HS-5 (cell line): Measurements from ENCODE around the gene C2CD4D.

Experiments used
- DNase-seq: peaks from one replicate; pipeline ENCODE4 v3.0.0-alpha.2; 2012; ENCODE audit warnings: low read depth

The C2CD4D gene

DNA sequence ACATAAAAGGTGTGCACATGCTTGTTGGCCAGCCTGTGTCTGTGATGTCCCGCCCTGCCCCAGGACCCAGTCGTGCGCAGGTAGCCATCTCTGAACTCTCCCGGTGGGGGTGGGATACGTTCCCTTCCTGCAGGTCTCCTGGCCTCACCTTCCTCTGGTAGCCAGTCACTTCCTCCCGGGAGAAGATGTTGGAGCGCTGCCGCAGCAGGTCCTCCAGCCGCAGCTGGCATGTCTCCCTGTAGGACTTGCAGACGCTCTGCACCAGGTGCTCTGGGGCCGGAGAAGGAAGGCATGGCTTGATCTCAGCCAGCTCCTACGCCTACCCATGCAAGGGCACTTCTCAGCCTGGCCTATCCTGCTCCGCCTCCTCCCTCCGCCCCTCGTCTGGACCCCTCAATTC is 25.2 kb downstream of the C2CD4D start:
- DNase-seq: no peak

- DNase-seq: no peak
Observed at GRCh38 chr1:151813271-151813977, 26.2 kb downstream of the C2CD4D start.

- no peak for DNase-seq
Observed at GRCh38 chr1:151811181-151811580, 28.4 kb downstream of the C2CD4D start.

GRCh38 chr1:151809985-151810556 is 29.5 kb downstream of the C2CD4D start:
- DNase-seq: no peak

DNA sequence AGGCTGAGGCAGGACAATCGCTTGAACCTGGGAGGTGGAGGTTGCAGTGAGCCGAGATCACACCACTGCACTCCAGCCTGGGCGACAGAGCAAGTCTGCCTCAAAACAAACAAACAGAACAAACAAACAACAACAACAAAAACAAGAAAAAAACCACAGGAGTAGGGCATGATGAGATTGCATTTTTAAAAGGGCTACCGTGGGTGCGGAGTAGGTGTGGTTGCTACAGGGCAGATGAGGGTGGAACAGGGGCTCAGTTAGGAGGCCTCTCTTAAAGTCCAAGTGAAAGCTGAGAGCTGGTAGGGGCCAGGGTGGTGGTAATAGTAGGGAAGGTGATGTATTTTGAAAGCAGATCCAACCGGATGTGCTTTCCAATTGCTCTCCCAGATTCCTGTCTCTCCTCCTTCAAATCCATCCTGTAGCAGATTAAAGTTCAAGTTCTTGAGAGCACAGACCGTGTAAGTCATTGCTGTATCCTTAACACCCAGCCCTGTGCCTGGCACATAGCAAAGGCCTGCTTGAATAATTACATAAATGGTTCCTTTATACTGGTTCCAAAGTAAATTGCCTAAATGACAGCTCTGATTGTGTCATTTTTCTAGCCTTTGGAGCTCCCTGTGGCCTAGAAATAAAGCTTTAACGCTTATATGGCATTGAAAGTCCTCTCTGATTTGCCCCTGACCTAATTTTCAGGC is 30.2 kb downstream of the C2CD4D start:
- DNase-seq: no peak

DNA sequence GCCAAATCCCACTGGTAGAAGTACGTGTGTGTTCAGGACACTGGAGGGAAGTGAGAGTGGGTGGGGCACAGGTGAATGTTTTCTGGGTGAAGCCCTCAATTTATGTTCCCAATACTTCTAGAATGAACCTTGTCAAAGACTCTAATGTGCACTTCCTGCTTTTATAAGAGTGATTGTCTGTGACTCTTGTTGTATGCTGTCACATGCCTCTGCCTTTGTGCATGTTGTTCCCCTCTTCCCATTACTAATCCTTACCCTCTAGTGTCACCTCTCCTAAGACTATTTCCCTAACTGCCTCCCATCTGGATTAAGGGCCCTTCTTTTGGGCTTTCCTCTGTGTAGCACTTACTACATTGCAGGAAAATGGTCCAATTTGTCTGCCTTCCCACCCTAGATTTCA is 31.9 kb downstream of the C2CD4D start:
- no peak for DNase-seq

DNA sequence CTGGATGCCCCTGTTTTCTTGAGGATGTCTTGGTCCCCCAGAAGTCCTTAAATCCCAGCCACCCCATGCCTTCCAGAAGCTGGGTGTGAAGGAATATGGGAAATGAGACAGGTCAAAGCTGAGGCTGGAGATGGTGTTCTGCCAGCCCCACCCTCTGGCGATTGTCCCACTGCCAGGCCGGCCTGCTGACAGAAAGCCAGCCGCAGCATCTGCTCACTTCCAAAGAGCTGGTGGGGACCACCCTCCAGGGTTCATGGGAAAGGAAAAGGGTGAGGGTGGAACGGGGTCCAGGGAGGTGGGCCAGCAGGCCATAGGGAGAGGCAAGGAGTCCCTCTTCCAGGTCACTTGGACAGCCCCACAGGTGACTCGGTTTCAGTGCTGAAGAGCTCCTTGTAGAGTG is 32.5 kb downstream of the C2CD4D start:
- no peak for DNase-seq

DNA sequence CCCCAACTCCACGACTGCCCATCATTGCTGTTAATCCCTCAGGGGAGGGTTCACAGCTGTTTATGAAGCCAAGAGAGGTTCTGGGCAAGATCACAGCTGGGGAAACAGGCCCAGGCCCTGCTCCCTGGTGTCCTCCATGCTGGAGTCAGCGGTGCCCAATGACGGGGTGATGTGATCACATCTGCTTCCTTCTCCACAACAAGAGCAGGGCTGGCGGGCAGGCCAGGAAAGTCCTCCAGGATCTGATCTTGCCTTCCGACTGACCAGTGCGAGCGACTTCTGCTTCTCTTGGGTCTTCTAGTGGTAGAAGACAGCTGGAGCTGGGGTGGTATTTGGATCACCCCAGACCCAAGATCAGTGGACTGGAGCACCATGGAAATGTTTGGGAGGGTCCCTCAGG is 33.5 kb downstream of the C2CD4D start:
- no peak for DNase-seq

- DNase-seq: no peak
Observed at GRCh38 chr1:151805066-151805820, 34.4 kb downstream of the C2CD4D start, which contains the start of gene LINGO4. LINGO4 (minus strand) TSS chr1:151805419; CDS start chr1:151802704, 2,715 bp downstream.

DNA sequence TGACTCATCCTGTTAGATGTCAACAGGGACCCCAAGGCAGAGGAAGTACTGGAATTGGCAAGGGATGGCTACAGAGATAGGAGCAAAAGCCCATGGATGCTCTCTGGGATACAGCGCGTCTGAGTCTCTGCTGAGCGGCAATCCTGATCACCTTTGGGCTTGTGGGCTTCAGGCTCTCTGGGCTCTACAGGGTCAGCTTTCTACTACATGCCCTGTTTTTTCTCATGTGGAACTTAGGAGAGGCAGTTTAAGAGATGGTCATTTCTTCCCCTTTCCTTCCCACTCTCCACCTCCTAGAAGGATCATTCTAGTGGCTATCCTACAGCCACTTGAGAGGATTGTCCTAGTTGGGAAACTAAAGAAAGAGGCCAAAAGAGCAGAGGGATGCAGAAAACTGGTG is 35.7 kb downstream of the C2CD4D start:
- DNase-seq: no peak

- no peak for DNase-seq
Observed at GRCh38 chr1:151803164-151803563, 36.5 kb downstream of the C2CD4D start.

GRCh38 chr1:151802372-151802771 is 37.2 kb downstream of the C2CD4D start:
- no peak for DNase-seq

DNA sequence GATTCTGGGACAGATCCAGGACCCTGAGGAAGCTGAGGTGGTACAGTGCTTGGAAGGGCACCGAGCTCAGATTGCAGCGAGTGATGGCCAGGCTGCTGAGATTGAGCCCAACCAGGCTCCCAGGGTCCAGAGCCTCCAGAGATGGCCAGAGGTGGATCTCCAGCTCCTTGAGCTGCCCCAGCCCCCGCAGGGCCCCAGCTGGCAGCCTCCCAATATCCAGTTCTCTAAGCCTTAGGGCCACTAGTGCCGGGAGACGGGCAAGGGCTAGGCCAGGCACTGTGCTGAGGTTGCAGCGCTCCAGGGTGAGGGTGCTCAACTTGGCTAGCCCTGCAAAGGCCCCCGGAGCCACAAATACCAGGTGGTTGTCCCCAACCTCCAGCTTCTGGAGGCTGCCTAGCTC is 37.8 kb downstream of the C2CD4D start:
- DNase-seq: no peak

GRCh38 chr1:151801310-151801820 is 38.3 kb downstream of the C2CD4D start:
- DNase-seq: no peak

DNA sequence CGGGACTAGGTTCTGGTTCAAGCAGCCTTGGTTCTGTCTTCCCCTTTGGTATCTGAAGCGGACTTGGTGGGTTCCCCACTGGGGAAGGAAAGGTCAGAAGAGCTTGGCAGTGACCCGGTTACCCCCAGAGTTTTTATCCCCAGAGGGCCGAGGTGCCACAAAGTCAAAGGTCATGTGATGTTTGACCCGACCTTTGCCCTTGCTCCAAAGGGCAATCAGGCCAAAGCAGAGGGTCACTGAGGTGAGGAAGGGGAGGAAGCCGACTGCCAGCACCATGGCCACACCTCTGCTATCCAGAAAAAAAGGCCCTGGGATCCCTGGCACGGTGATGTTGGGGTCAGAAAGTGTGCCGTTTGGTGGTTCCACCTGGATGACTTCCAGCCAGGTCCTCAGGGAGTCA is 38.8 kb downstream of the C2CD4D start:
- DNase-seq: no peak

DNA sequence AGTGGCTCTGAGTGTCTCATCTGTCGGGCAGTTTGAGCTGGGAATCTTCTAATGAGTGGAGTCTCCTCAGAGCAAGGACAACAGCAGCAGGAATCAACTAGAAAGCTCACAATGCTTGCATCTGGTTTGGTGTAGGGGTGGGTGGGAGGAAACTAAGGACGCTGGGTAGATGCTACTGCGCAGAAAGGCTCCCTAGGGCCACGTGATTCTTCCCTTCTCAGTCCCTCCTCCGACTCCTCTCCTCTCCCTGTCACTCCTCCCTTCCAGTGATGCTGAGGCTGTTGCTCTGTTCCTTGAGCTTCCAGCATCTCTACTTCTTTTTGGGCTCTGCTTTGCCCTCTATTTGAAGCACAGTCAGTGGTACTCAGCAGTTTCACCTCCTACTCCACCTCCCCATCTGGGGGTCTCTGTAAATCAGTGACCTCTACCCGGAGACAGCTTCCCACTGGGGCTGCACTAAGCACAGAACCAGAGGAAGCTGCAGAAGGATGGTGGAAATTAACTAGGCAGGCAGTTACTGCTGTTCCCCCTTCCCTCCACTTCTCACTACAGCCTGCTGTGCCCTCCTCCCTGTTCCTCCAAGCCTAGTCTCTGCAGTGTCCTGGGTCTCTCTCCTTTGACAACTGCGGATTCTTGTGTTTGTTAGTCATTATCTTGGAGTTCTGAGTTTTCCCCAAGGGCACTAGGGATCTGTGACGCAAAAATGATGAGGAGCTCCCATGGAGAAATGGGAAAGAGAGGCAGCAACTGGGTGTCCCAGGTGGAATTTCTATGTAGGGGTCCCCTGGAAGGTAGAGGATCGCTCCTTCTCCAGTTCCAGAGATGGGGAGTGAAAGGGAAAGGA is 40.2 kb downstream of the C2CD4D start:
- no peak for DNase-seq

GRCh38 chr1:151798571-151798970 is 41.0 kb downstream of the C2CD4D start:
- DNase-seq: no peak

DNA sequence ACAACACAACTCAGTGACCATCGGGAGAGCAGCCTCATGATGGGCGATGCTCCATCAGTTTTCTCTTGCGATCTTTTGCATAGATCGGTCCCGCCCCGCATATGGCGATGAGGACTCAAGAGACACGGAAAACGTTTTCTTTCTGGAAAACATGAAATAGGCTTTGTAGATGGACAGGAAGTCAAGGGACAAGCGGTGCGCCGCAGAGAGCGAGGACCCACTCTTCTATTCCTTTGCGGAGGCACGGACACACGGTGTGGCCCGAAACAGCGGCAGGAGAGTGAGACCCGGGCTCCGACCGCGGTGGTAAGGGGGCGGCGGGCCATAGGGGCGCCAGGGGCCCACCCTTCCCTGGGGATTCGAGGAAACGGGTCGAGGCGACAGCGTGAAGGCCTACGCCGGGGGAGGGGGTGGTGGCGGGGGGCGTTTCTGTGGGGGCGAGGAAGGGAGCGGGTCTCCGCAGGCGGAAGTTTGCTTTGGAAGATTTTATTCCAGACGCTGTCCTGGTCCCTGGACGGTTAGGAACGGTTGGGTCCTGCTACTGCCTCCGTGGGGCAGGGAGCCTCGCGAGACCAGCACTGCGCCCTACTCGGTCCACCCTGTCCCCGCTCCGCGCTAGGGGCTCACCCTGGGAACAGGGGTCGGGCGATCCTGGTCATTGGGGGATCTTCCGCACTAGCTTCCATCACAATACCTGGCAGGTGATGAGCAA is 48.5 kb downstream of the C2CD4D start:
- DNase-seq: no peak

DNA sequence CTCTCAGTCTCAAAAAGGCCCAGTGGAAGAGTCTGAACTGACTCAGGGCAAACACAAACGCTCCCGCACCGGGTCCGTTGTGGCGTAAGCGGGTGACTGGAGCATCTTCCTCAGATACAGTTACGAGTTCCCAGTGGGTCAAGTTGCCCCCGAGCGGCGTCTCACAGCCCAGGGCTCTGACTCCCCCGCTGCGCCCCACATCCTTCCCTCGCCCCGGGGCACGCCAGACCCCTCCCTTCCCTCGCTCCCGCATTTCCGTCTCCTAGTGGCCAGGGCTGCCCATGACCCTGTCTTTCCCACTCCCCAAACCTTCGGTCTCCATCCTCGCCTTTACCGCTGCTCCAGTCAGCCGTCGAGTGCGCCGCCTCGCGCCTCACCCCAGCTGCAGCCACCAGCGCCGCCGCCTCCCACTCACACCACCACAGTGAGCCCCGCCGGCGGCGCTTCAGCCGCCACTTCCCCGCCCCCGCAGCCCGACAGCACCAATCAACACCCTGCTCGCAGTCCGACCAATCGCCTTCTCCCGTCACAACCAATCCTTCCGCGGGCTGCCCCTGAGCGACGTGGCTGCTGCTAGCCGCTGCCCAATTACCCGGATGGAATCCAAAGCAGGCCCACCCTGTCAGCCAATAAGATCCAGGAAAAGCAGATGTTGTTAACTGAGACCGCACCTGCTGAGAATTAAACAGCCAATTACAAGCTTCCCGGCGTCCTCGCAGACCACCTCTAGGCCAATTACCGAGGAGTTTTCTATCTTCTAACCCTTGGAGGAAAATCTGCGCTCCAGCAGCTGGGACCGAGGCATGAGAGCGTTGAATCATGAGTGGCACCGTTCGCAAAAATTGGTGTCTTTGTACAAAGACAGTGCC is 49.3 kb downstream of the C2CD4D start, which contains the start of gene TDRKH:
TSS of gene TDRKH (minus strand) at position 430 of the 869 bp plus-strand sequence. CDS start 7,478 bp downstream, outside the sequence.
- peak; percentile 97 for DNase-seq
